ENCODE results near the gene PRR15.

DNA sequence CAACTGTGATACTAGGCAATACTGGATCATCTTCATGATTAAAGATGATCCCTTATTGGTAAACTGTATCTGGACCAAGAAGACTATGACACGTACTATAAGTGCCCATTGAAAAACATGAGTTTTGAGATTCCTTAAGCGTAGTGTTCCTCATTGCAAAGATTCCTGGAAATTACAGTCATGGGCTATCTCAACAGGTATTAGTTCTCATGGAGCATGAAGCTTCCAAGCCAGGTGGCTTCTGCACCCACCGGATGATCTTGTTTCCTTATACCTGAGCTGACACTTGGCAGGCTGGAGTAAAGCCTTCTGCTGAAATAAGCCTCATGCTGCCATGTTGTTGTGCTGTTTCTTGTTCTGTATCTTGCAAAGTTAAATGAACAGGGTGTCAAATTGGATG, 8.6 kb upstream of the PRR15 start:
- TF ChIP-seq, protein P1, sequence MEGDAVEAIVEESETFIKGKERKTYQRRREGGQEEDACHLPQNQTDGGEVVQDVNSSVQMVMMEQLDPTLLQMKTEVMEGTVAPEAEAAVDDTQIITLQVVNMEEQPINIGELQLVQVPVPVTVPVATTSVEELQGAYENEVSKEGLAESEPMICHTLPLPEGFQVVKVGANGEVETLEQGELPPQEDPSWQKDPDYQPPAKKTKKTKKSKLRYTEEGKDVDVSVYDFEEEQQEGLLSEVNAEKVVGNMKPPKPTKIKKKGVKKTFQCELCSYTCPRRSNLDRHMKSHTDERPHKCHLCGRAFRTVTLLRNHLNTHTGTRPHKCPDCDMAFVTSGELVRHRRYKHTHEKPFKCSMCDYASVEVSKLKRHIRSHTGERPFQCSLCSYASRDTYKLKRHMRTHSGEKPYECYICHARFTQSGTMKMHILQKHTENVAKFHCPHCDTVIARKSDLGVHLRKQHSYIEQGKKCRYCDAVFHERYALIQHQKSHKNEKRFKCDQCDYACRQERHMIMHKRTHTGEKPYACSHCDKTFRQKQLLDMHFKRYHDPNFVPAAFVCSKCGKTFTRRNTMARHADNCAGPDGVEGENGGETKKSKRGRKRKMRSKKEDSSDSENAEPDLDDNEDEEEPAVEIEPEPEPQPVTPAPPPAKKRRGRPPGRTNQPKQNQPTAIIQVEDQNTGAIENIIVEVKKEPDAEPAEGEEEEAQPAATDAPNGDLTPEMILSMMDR (IDR thresholded peaks at IDR 0.05): no peak
- no peak for TF ChIP-seq EZH2 (IDR thresholded peaks at IDR 0.05; ENCODE audit: borderline replicate concordance, insufficient read depth, low read depth, low read length, poor library complexity, severe bottlenecking)
